GM12872 (cell line): ENCODE measurements around the gene ABCB6.

ENCODE experiments used
- TF ChIP-seq, protein P1 (sequence below): IDR thresholded peaks from 3 replicates; pipeline ENCODE4 v1.5.1; 2011; ENCODE audit warnings: low read depth, mild to moderate bottlenecking, low read length, moderate library complexity; ENCODE audit not compliant: insufficient read depth

Gene ABCB6

GRCh38 chr2:219218732-219219701 is at the start of gene ABCB6:
TSS of gene ABCB6 (minus strand) at chr2:219218958. CDS start at chr2:219218673, 285 bp downstream.
- TF ChIP-seq, protein P1, sequence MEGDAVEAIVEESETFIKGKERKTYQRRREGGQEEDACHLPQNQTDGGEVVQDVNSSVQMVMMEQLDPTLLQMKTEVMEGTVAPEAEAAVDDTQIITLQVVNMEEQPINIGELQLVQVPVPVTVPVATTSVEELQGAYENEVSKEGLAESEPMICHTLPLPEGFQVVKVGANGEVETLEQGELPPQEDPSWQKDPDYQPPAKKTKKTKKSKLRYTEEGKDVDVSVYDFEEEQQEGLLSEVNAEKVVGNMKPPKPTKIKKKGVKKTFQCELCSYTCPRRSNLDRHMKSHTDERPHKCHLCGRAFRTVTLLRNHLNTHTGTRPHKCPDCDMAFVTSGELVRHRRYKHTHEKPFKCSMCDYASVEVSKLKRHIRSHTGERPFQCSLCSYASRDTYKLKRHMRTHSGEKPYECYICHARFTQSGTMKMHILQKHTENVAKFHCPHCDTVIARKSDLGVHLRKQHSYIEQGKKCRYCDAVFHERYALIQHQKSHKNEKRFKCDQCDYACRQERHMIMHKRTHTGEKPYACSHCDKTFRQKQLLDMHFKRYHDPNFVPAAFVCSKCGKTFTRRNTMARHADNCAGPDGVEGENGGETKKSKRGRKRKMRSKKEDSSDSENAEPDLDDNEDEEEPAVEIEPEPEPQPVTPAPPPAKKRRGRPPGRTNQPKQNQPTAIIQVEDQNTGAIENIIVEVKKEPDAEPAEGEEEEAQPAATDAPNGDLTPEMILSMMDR = no peak

DNA sequence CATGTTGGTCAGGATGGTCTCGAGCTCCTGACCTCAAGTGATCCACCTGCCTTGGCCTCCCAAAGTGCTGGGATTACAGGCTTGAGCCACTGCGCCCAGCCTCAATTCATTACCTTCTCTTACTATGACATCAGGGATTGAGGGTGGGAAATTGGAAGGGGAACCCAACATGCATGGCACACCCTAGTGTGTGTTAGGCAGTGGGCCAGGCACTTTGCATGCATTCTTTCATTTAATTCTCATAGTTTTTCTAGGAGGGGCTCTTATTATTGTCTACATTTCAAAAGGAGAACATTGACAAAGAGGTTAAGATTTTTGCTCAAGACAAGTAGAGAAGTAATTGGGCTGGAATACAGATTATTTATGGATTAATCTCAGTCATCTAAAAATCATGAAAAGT is 49.5 kb upstream of the ABCB6 start:
- TF ChIP-seq, protein P1 = no peak

DNA sequence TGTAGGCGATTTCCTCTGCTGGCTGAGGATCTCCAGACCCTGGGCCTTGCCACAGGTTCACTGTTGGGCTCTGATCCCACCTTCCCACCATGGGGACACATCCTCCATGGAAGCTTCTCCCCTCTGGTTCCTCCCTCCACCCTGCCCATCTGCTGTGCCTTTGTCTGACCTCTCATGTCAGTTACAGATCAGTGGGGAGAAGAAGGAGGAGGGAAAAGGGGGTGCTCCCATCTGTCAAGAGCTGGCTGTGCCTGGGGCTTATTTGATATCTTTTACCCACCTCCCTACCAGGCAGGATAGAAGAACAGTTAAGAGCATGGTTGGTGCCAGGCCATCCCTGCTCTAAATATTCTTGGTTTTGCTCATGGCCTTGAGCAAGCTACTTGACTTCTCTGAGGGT is 48.1 kb upstream of the ABCB6 start:
- TF ChIP-seq, protein P1 = no peak

- TF ChIP-seq, protein P1 = no peak
Observed at GRCh38 chr2:219266232-219266631, 47.5 kb upstream of the ABCB6 start.

- TF ChIP-seq, protein P1 = no peak
Observed at GRCh38 chr2:219261024-219261855, 42.5 kb upstream of the ABCB6 start.

GRCh38 chr2:219254590-219255201 is 35.9 kb upstream of the ABCB6 start:
- TF ChIP-seq, protein P1 = no peak
